WTC11 (cell line): Measurements from ENCODE around the gene KRTAP5-3. TPM values are rescaled to one million over a fixed set of nuclear protein-coding genes. Genes with fewer than 3 reads are reported as not detected.

ENCODE experiments used
- ATAC-seq: fragments of 200-7000 bp; cut with Tn5 transposase; 2 replicates; pipeline ENCODE4 v1.10.0; 2021; ENCODE audit warnings: mild to moderate bottlenecking, moderate library complexity
- CTCF ChIA-PET: fragments of 300-600 bp; sonication (Branson Sonifier 250); formaldehyde crosslinking; loops from one replicate; lab custom pipeline; 2021; ENCODE audit warnings: antibody characterized with exemption; lab: Charles Lee
- POLR2A ChIA-PET: fragments of 350-600 bp; sonication (Branson Sonifier 250); formaldehyde crosslinking; loops from one replicate; lab custom pipeline; 2021; ENCODE audit warnings: antibody characterized with exemption; lab: Charles Lee
- DNase-seq: peaks from one replicate; pipeline ENCODE4 v3.0.0; 2021; ENCODE audit warnings: low spot score
- H3K27ac Mint-ChIP-seq: 2 replicates; pipeline ENCODE4 v1.8.0; 2021; ENCODE audit warnings: mixed read lengths
- H3K27me3 Mint-ChIP-seq: 2 replicates; pipeline ENCODE4 v1.8.0; 2021; ENCODE audit warnings: low read depth, mild to moderate bottlenecking, moderate library complexity, mixed read lengths
- H3K36me3 Mint-ChIP-seq: 2 replicates; pipeline ENCODE4 v1.8.0; 2021; ENCODE audit warnings: mixed read lengths
- H3K4me1 Mint-ChIP-seq: 2 replicates; pipeline ENCODE4 v1.8.0; 2022; ENCODE audit warnings: mixed read lengths
- H3K4me3 Mint-ChIP-seq: 2 replicates; pipeline ENCODE4 v1.8.0; 2021; ENCODE audit warnings: mild to moderate bottlenecking, moderate library complexity, mixed read lengths
- H3K9me3 Mint-ChIP-seq: 2 replicates; pipeline ENCODE4 v1.8.0; 2021; ENCODE audit warnings: mixed read lengths
- ARID4B ChIP-seq: sonication (generic); formaldehyde crosslinking; IDR thresholded peaks from 2 replicates; pipeline ENCODE4 v1.8.0; 2023; ENCODE audit warnings: missing genetic modification reagents, mild to moderate bottlenecking, borderline replicate concordance
- CBFB ChIP-seq: sonication (generic); formaldehyde crosslinking; IDR thresholded peaks from 2 replicates; pipeline ENCODE4 v1.8.1; 2022; ENCODE audit warnings: mild to moderate bottlenecking, low read depth, missing genetic modification reagents
- EMX1 ChIP-seq: fragments of 250-450 bp; sonication (Bioruptor Pico); IDR thresholded peaks from 2 replicates; pipeline ENCODE4 v1.8.0; 2021; ENCODE audit warnings: mild to moderate bottlenecking
- FOXK1 ChIP-seq: sonication (generic); formaldehyde crosslinking; IDR thresholded peaks from 2 replicates; pipeline ENCODE4 v1.8.0; 2022; ENCODE audit warnings: mild to moderate bottlenecking, moderate library complexity, missing genetic modification reagents
- FOXP1 ChIP-seq: sonication (generic); formaldehyde crosslinking; IDR thresholded peaks from 2 replicates; pipeline ENCODE4 v1.8.0; 2022; ENCODE audit warnings: missing genetic modification reagents, mild to moderate bottlenecking, moderate library complexity, borderline replicate concordance
- GTF2I ChIP-seq: fragments of 250-450 bp; sonication (Bioruptor Pico); conservative IDR thresholded peaks from 2 replicates; pipeline ENCODE4 v1.4.0; 2021; ENCODE audit warnings: mild to moderate bottlenecking
- JAZF1 ChIP-seq: fragments of 250-450 bp; sonication (Bioruptor Pico); IDR thresholded peaks from 2 replicates; pipeline ENCODE4 v1.9.0; 2021; ENCODE audit warnings: moderate library complexity, mild to moderate bottlenecking, inconsistent platforms
- JUN ChIP-seq: sonication (generic); formaldehyde crosslinking; IDR thresholded peaks from 2 replicates; pipeline ENCODE4 v1.8.0; 2023; ENCODE audit warnings: mild to moderate bottlenecking, missing genetic modification reagents
- NFYB ChIP-seq: sonication (generic); formaldehyde crosslinking; conservative IDR thresholded peaks from 2 replicates; pipeline ENCODE4 v1.8.0; 2022; ENCODE audit warnings: low read depth, missing genetic modification reagents
- OVOL2 ChIP-seq: fragments of 250-450 bp; sonication (Bioruptor Pico); IDR thresholded peaks from 2 replicates; pipeline ENCODE4 v1.9.0; 2021; ENCODE audit warnings: mild to moderate bottlenecking, borderline replicate concordance
- SP1 ChIP-seq: sonication (generic); formaldehyde crosslinking; conservative IDR thresholded peaks from 2 replicates; pipeline ENCODE4 v1.8.1; 2022; ENCODE audit warnings: missing genetic modification reagents
- ZBTB43 ChIP-seq: sonication (generic); formaldehyde crosslinking; IDR thresholded peaks from 2 replicates; pipeline ENCODE4 v1.8.1; 2023; ENCODE audit warnings: mild to moderate bottlenecking, missing genetic modification reagents
- ZNF138 ChIP-seq: sonication (generic); formaldehyde crosslinking; conservative IDR thresholded peaks from 2 replicates; pipeline ENCODE4 v1.8.1; 2022; ENCODE audit warnings: mild to moderate bottlenecking, moderate library complexity, missing genetic modification reagents
- ZNF416 ChIP-seq: fragments of 250-450 bp; sonication (Bioruptor Pico); IDR thresholded peaks from 2 replicates; pipeline ENCODE4 v1.9.0; 2021; ENCODE audit warnings: mild to moderate bottlenecking, inconsistent platforms
- ZNF423 ChIP-seq: fragments of 250-450 bp; sonication (Bioruptor Pico); IDR thresholded peaks from 2 replicates; pipeline ENCODE4 v2.1.2; 2022; ENCODE audit warnings: mild to moderate bottlenecking, moderate library complexity
- total RNA-seq: library from RNA; stranded (reverse); gene quantifications from 3 replicates; pipeline ENCODE4 v1.2.3, GENCODE V29; 2021
- TF ChIP-seq, protein P1 (sequence below): sonication (generic); formaldehyde crosslinking; IDR thresholded peaks from 2 replicates; pipeline ENCODE4 v1.8.1; 2023; ENCODE audit warnings: mild to moderate bottlenecking, moderate library complexity, missing genetic modification reagents
- TF ChIP-seq, protein P2 (sequence below): sonication (generic); formaldehyde crosslinking; conservative IDR thresholded peaks from 2 replicates; pipeline ENCODE4 v1.8.1; 2022; ENCODE audit warnings: mild to moderate bottlenecking, missing genetic modification reagents

Gene KRTAP5-3
- total RNA-seq, 1 experiment from 2014 or later: not detected

DNA sequence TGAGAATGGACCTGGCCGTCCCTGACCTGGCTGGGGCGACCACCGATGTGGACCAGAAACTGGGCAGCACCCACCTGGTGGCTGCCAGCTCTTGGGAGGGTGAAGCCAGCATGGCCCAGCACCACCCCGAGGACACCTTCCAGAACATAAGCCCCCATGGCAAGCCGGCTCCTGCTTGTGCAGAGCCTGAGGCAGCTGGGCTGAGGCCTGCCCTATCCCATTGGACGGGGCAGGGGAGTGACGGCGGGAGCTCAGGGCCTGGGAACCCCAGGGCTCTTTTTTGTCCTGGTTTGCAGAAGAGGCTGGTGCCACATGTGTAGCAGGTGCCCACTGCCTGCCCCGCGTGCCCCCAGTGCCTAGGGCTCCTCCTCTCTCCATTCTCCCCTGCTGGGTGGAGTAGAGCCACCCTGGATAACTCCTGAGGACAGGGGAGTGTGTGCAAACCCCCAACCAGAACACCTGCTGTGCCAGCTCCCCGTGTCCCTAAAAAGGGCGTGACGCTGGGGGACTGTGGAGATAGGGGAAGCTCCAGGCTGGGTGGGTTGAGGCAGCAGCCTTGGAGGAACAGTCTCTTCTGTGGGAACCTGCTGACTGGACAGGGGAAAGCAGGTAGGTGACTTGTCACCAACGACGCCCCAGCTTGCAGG is 48.1 kb downstream of the KRTAP5-3 start (continued):
- TF ChIP-seq OVOL2 (CRISPR knock-in tag) (no peak), FOXK1 (no peak), NFYB (no peak; the same call in 1 of the 2 replicates), ZNF416 (CRISPR knock-in tag) (no peak), ZBTB43 (CRISPR knock-in tag) (no peak), ARID4B (no peak), CBFB (CRISPR knock-in tag) (no peak), ZNF138 (CRISPR knock-in tag) (no peak), FOXP1 (no peak), JUN (CRISPR knock-in tag) (no peak)
- TF ChIP-seq, protein P1, sequence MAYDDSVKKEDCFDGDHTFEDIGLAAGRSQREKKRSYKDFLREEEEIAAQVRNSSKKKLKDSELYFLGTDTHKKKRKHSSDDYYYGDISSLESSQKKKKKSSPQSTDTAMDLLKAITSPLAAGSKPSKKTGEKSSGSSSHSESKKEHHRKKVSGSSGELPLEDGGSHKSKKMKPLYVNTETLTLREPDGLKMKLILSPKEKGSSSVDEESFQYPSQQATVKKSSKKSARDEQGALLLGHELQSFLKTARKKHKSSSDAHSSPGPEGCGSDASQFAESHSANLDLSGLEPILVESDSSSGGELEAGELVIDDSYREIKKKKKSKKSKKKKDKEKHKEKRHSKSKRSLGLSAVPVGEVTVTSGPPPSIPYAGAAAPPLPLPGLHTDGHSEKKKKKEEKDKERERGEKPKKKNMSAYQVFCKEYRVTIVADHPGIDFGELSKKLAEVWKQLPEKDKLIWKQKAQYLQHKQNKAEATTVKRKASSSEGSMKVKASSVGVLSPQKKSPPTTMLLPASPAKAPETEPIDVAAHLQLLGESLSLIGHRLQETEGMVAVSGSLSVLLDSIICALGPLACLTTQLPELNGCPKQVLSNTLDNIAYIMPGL (CRISPR knock-in tag): no peak

DNA sequence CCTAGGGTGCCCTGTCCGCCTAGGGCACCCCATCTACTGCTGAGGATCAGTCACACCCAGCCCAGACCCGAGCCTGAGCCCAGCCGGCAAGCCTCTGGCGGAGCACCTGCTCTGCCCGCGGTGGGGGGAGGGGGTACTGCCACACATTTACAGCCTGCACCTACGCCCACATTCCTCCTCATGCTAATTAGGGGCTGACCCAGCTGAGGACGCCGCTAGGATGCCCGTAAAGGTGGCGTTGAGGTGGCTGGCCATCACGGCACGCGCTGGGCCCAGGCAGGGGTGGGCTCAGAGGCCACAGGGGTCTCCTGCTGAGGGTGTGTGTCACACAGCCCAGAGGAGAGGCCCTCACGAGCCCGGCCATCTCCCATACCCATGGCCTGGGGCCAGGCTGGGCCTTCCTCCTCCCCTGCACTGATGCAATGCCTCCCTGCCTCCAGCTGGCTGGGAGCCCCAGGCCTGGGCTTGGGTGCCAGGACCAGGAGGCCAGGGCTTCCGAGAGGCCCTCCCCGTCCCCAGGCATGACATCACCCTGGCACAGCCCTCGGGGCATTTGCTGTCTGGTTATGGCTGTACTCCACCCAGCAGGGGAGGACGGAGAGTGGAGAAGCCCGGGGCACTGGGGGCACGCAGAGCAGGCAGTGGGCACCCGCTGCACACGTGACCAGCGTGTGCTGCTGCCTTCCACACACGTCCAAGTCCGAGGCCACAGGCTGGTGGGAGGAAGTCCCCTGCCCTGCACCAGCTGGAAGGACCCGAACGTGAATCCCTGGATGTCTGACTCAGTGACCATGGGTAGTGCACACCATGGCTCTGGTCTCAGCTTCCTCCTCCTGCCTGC is 48.9 kb downstream of the KRTAP5-3 start:
- H3K27me3 Mint-ChIP-seq: peaks cover 56% of the 10 kb centered on the region

GRCh38 chr11:1558775-1559110 is 49.5 kb downstream of the KRTAP5-3 start:
- Mint-ChIP-seq H3K4me3 (no peak overlapping the region), H3K4me1 (peaks cover 23% of the 10 kb centered on the region), H3K36me3 (no peaks in the 10 kb centered on the region), H3K9me3 (no peaks in the 10 kb centered on the region), H3K27me3 (peaks cover 62% of the 10 kb centered on the region), H3K27ac (no peak overlapping the region)
- DNase-seq (no peak), ATAC-seq (no peak)
- CTCF ChIA-PET: interaction anchor here (0.9 to 9.0 kb wide), 11 partner anchors 9 to 169 kb away, joined by 3 to 167 read pairs (median 4); partner anchors contain the start of genes BRSK2, DUSP8 and KRTAP5-5
- TF ChIP-seq JAZF1 (CRISPR knock-in tag) (no peak), CBFB (CRISPR knock-in tag) (no peak), ZNF423 (no peak), EMX1 (no peak)
- TF ChIP-seq, protein P2, sequence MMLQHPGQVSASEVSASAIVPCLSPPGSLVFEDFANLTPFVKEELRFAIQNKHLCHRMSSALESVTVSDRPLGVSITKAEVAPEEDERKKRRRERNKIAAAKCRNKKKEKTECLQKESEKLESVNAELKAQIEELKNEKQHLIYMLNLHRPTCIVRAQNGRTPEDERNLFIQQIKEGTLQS (CRISPR knock-in tag): no peak
- POLR2A ChIA-PET: interaction anchor here (1.3 to 3.2 kb wide), 2 partner anchors 10 to 15 kb away, joined by 4 to 16 read pairs; no protein-coding TSS in a partner anchor

More for the DNA sequence above, 48.9 kb downstream of the KRTAP5-3 start:
- Mint-ChIP-seq H3K4me1 (peaks cover 20% of the 10 kb centered on the region), H3K9me3 (no peaks in the 10 kb centered on the region), H3K36me3 (no peaks in the 10 kb centered on the region), H3K4me3 (no peak overlapping the region), H3K27ac (no peak overlapping the region)
- ATAC-seq (peak; percentile 41), DNase-seq (peak; percentile 75)
- TF ChIP-seq GTF2I (CRISPR knock-in tag) (no peak), EMX1 (no peak), SP1 (peak; percentile 48; the same call in 1 of the 2 replicates)
- ChIA-PET POLR2A (interaction anchor here (0.8 to 3.2 kb wide), 3 partner anchors 11 to 15 kb away, joined by 3 to 16 read pairs (median 4); no protein-coding TSS in a partner anchor), CTCF (interaction anchor here (1.3 to 9.0 kb wide), 5 partner anchors 11 to 54 kb away, joined by 3 to 167 read pairs (median 20); no protein-coding TSS in a partner anchor)
